Activated gamma-delta T cell (primary cell): ENCODE data around the gene MAFF.
"Not testable (repeated sequence)": the region's sequence is repeated elsewhere in the genome, so short reads cannot be mapped to it uniquely, and the experiment has no call there.

ENCODE experiments used
- DNase-seq: peaks from one replicate; lab custom pipeline; 2025; lab: John Stamatoyannopoulos, UW

The MAFF gene

GRCh38 chr22:38223289-38223960 is 21.6 kb downstream of the MAFF start:
- DNase-seq, result no peak

- no peak for DNase-seq
Measured at GRCh38 chr22:38226853-38227649, 25.3 kb downstream of the MAFF start.

DNA sequence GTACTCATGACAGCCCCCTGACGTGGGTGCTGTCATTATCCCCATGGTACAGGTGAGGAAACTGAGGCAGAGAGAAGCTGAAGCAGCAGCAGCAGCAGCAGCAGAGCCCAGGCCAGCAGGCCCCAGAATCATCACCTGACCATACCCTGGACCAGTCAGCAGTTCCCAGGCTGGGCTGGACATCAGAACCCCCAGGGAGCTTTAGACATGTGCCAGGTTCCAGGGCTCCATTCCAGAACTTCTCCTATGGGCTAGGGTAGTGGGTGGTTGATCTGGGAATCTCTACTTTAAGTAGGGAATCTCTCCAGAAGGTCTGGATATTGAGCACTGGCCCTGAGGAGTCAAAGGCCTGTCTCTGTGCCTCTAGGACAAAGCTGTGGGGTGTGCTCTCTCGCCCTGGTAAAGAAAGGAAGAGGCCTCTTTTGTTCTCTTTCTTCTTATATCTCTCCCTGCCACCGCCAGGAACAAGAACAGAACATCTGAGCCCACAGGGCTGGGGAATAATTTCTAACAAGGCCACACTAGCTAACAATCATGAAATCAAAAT is 26.6 kb downstream of the MAFF start:
- no peak for DNase-seq

GRCh38 chr22:38228873-38229740 is 27.3 kb downstream of the MAFF start:
- no peak for DNase-seq

DNA sequence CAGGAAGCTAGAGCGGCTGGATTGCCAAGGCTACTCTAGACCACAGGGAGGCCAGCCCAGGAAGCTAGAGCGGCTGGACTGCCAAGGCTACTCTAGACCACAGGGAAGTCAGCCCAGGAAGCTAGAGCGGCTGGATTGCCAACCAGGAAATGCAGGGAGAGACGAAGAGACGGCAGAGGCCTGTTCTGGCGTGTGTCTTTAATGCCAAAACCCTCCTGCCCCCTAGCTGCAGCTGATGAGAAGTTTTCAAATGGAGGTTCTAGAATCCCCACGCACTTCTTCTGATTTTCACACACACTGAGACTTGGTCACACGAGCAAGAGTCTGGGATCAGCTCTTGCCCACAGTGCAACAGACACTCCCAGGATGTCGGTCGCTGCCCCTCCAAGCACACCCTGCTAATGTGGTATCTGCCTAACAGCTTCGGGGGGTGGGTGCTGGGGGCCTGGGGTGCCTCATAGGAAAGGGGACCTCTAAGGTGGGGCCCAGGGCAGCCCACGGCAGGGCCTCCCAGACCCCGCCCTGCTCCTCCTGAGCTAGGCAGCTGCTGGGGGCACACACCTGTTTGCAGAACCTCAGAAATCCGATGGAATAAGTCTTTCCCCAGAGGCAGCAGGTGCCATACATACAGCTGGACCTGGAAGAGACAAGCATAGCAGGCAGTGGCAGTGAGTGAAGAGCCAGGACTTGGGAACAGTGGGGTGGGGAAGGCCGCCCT is 28.5 kb downstream of the MAFF start:
- DNase-seq, result no peak

- no peak for DNase-seq
Measured at GRCh38 chr22:38230916-38231315, 29.1 kb downstream of the MAFF start.

DNA sequence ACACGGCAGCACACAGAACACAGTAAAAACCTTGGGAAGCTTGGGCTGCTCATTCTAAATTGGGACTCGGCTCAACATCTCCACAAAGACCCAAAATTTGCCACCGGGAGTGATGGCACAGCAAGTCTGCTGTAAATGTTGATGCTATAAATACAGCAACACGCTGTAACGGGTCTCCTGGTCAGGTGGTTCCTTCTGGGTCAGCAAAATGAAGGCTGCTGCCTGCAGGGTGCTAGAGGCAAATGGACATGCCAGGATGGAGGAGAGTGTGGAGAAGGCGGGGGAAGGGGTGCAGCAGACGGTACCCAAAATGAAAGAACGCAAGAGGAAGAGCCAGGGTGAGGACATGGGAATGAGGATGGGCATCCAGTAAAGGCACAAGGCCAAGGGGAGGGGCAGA is 30.4 kb downstream of the MAFF start:
- no peak for DNase-seq

DNA sequence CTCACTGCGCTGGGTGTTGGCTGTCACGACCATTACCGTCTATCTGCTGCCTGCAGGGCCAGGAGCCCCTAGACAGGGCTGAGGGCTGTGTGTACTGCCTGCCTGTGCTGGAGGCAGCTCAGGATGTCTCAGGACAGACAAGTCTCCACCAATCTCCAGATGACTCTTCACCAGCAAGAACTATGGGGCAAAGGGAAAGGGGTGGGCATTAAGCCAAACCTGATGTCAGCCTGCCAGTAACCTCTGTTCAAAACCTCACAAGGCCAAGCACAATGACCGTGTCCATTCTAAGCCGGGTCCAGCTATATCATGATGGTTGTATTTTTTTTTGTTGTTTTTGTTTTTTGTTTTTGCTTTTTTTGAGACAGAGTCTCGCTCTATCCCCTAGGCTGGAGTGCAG is 31.6 kb downstream of the MAFF start:
- no peak for DNase-seq

- DNase-seq, result not testable (repeated sequence)
Measured at GRCh38 chr22:38233856-38234255, 32.1 kb downstream of the MAFF start.

DNA sequence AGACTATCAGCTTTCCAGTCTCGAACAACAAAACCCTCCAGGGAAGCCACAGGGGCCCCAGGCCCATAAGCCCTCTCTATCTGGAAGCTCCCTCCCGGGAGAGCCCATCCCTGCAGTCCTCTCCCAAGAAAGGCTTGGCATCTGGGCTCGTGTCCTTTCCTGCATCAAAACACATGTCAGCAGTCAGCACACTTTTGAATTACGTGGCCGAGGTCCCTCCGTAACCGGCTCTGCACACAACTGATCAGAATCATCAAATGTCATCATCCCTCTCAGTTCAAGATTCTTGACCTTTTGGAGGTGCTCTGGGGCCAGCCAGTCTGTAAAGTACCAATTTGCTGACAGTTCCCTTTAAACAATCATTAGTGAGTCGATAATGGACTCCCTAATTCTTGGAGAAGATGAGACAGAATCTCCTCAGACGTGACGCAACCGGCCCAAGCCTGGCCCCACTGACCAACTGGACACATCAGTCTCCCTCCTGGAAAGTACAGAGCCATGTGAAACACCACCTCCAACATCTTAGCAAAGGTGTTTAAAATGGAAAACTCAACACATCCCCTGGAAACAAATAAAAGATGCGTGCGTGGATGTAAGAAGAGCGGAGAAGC is 33.6 kb downstream of the MAFF start:
- no peak for DNase-seq

GRCh38 chr22:38236786-38237185 is 35.0 kb downstream of the MAFF start:
- DNase-seq, result no peak

DNA sequence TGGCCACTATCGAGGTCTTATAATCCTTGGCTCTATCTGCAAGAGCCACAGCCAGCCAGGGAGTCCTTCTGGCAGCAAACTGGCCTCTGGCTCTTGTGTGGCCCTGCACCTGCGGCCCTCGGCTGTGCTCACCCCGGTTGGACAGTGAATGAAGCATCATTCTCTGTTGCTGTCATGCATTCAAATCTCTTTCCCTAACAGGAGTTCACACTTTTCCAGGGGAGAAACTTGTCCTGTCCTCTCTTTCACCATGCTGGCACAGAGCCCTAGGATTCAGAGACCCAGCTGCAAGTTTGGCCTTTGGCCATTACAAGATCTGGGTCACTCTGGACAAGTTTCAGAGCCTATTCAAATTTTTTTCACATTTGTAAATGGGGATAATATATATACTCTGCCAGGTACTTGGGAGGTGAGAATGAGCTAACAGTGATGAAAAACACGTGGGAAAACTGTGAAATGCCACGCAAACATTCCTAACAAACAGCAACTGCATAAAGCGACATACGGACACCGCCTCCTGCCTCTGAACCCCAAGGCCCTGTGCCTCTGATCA is 36.8 kb downstream of the MAFF start:
- no peak for DNase-seq

GRCh38 chr22:38239101-38239761 is 37.4 kb downstream of the MAFF start:
- DNase-seq, result no peak

DNA sequence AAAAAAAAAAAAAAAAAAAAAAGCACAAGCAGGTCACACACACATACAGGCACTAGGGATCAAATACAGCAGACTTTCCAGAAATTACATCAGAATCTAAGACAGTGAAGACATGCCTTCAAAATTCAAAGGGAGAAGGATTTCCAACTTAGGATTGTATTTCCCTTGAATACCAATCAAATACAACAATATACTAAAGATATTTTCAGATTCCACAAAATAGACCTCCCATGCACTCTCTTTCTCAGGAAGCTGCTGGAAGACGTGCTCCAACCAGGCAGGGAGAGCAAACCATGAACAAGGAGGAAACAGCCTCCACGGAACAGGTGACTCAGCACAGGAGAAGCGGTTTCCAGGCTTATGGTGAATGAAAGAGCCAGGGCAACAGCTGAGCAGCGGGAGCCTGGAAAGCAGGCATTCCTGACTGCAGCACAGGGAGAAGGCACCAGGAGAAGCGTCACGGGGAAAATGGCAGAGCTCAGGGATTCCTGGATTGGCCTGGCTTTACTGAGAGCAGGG is 39.0 kb downstream of the MAFF start:
- DNase-seq, result no peak

GRCh38 chr22:38243007-38243765 is 41.4 kb downstream of the MAFF start:
- DNase-seq, result no peak

DNA sequence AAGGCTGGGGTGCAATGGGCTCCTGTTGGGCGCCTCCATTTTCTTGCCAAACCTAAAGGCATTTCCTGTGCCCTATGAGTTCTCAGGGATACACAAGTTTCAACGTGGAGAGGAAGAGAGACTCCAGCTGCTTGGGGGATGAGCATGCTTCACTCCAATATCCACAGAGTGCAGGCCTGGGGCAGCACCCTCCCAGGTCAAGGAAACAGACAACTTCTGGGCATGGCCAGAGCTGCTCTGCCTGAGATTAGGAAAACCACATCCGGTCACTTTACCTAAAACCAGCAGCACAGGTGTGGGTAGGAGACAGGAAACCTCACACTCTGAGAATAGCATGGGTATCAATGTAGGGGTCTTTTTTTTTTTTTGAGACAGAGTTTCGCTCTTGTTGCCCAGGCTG is 42.3 kb downstream of the MAFF start:
- DNase-seq, result no peak

GRCh38 chr22:38246046-38246658 is 44.4 kb downstream of the MAFF start:
- DNase-seq, result no peak

- DNase-seq, result no peak
Measured at GRCh38 chr22:38246692-38247091, 44.9 kb downstream of the MAFF start.

DNA sequence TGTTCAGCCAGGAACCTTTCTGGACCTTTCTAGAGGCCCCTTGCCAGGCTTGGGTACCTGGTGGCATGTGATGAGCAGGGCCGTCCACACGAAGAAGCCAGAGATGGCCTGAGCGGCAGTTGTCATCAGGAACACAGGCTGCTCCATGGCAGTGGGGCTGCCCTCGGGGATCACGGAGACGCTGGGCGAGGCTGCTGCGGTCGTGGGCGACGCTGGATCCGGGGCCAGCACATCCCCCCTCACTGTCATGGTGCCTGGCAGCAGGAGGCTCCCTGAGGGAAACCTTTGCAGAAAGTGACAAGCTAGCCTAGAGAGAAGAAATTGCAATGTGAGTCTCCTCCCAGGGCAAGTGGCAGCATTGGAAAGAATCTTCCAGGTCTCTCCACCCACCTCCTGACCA is 45.9 kb downstream of the MAFF start:
- no peak for DNase-seq
